PC-9 (cell line): ENCODE data around the gene BTBD16. TPM values are rescaled to one million over a fixed set of nuclear protein-coding genes. Genes with fewer than 3 reads are reported as not detected.

ENCODE experiments used
- BruUV-seq: library from RNA; stranded (reverse); fragments of 400-500 nt; replicated peaks from 2 replicates; lab custom pipeline; 2021; lab: Mats Ljungman, UMichigan
- CTCF ChIA-PET: fragments of 300-600 bp; sonication (Branson Sonifier 250); formaldehyde crosslinking; loops from one replicate; lab custom pipeline; 2022; ENCODE audit warnings: antibody characterized with exemption; lab: Charles Lee
- POLR2A ChIA-PET: fragments of 300-600 bp; sonication (Branson Sonifier 250); formaldehyde crosslinking; loops from one replicate; lab custom pipeline; 2022; ENCODE audit warnings: antibody characterized with exemption; ENCODE audit not compliant: unreplicated experiment; lab: Charles Lee
- DNase-seq, 2 experiments: peaks; one replicate each; pipeline versions ENCODE4 v3.0.0 to v3.0.0-alpha.2; 2015 to 2022; ENCODE audit warnings: mixed read lengths in 1 of 2
- H2AFZ ChIP-seq: fragments of 200-600 bp; sonication (generic); 2 replicates; pipeline ENCODE4 v1.8.1; 2017; ENCODE audit warnings: antibody characterized with exemption
- H3F3A ChIP-seq: fragments of 200-600 bp; sonication (generic); 2 replicates; pipeline ENCODE4 v1.8.1; 2017; ENCODE audit warnings: antibody characterized with exemption, mild to moderate bottlenecking, low read depth; ENCODE audit not compliant: insufficient read depth
- H3K27ac ChIP-seq: fragments of 200-600 bp; sonication (generic); 2 replicates; pipeline ENCODE4 v1.6.1; 2016; ENCODE audit warnings: mixed run types
- H3K27me3 ChIP-seq: fragments of 200-600 bp; sonication (generic); 2 replicates; pipeline ENCODE4 v1.6.1; 2016; ENCODE audit warnings: low read depth, mixed run types; ENCODE audit not compliant: insufficient read depth
- H3K36me3 ChIP-seq: fragments of 200-600 bp; sonication (generic); 2 replicates; pipeline ENCODE4 v1.6.1; 2016; ENCODE audit warnings: low read depth, mixed run types
- H3K4me1 ChIP-seq: fragments of 200-600 bp; sonication (generic); replicated peaks from 2 replicates; pipeline ENCODE4 v1.6.1; 2016; ENCODE audit warnings: mixed run types; ENCODE audit not compliant: insufficient read depth
- H3K4me2 ChIP-seq: fragments of 200-600 bp; sonication (generic); 2 replicates; pipeline ENCODE4 v1.6.1; 2017; ENCODE audit warnings: mixed run types
- H3K4me3 ChIP-seq: fragments of 200-600 bp; sonication (generic); 2 replicates; pipeline ENCODE4 v1.6.1; 2016; ENCODE audit warnings: mixed run types
- H3K79me2 ChIP-seq: fragments of 200-600 bp; sonication (generic); 2 replicates; pipeline ENCODE4 v1.6.1; 2017; ENCODE audit warnings: low read depth, mixed run types
- H3K9me2 ChIP-seq: fragments of 200-600 bp; sonication (generic); 2 replicates; pipeline ENCODE4 v1.8.1; 2017; ENCODE audit warnings: mild to moderate bottlenecking; ENCODE audit not compliant: insufficient read depth
- H3K9me3 ChIP-seq: fragments of 200-600 bp; sonication (generic); 2 replicates; pipeline ENCODE4 v1.8.1; 2016; ENCODE audit warnings: low read depth; ENCODE audit not compliant: insufficient read depth
- H4K20me1 ChIP-seq: fragments of 200-600 bp; sonication (generic); 2 replicates; pipeline ENCODE4 v1.8.1; 2017; ENCODE audit not compliant: insufficient read depth
- EZH2 ChIP-seq: fragments of 200-600 bp; sonication (generic); IDR thresholded peaks from 2 replicates; pipeline ENCODE4 v1.8.0; 2017; ENCODE audit warnings: antibody characterized with exemption, low read depth
- intact Hi-C: fragments of 100-400 bp; cut with micrococcal nuclease; formaldehyde crosslinking; loops from one replicate; pipeline ENCODE4 v1.10.0; 2022; ENCODE audit not compliant: unreplicated experiment
- total RNA-seq: library from RNA; stranded (reverse); gene quantifications from 2 replicates; pipeline ENCODE4 v1.2.3, GENCODE V29; 2021
- TF ChIP-seq, protein P1 (sequence below): fragments of 200-600 bp; sonication (generic); conservative IDR thresholded peaks from 2 replicates; pipeline ENCODE4 v1.6.1; 2017; ENCODE audit warnings: mixed run types, antibody characterized with exemption, mild to moderate bottlenecking, moderate library complexity

BTBD16 gene
- total RNA-seq, 1 experiment from 2014 or later, result 0.37 TPM

DNA sequence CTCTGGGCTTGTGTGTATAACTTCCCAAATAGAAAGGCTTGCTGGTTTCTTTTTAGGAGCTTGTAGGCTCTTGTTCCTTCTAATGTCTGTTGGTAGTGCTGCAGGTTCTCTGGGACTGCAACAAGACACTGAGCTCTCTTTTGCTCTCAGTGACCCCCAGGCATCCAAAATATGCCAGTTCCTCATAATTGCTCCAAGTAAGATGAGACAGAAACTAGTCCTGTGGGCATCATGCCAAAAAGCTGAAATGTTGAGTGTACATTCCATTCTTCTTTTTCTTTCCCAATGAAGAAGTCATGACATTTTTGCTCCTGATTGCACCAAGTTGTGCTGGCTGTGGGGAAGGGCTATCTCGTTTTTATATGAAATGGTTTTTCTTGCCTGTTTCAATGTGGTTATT is 7.1 kb upstream of the BTBD16 start:
- H3K36me3 ChIP-seq, result no peaks in the 10 kb centered on the region
- peaks cover 14% of the 10 kb centered on the region for H3F3A ChIP-seq
- H3K4me3 ChIP-seq, result no peak overlapping the region
- peak overlapping the region; percentile 86 for H3K27ac ChIP-seq
- H3K9me3 ChIP-seq, result peaks cover 3% of the 10 kb centered on the region; the same call in 1 of the 2 replicates
- peak; percentile 58 to 84 for DNase-seq
- no peaks in the 10 kb centered on the region for H3K79me2 ChIP-seq
- intact Hi-C loops, result loop anchor here (10.0 kb wide), 1 partner anchor 119 kb away; no protein-coding TSS in a partner anchor
- H2AFZ ChIP-seq, result no peak overlapping the region
- no peak for TF ChIP-seq EZH2
- TF ChIP-seq, protein P1, sequence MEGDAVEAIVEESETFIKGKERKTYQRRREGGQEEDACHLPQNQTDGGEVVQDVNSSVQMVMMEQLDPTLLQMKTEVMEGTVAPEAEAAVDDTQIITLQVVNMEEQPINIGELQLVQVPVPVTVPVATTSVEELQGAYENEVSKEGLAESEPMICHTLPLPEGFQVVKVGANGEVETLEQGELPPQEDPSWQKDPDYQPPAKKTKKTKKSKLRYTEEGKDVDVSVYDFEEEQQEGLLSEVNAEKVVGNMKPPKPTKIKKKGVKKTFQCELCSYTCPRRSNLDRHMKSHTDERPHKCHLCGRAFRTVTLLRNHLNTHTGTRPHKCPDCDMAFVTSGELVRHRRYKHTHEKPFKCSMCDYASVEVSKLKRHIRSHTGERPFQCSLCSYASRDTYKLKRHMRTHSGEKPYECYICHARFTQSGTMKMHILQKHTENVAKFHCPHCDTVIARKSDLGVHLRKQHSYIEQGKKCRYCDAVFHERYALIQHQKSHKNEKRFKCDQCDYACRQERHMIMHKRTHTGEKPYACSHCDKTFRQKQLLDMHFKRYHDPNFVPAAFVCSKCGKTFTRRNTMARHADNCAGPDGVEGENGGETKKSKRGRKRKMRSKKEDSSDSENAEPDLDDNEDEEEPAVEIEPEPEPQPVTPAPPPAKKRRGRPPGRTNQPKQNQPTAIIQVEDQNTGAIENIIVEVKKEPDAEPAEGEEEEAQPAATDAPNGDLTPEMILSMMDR, result no peak
- no TSS peak for BruUV-seq
- peaks cover 25% of the 10 kb centered on the region for H3K4me1 ChIP-seq
- no peaks in the 10 kb centered on the region for H4K20me1 ChIP-seq
- POLR2A ChIA-PET, result interaction anchor here (0.5 to 0.6 kb wide), 3 partner anchors 40 to 590 kb away, joined by 3 to 5 read pairs (median 3); no protein-coding TSS in a partner anchor
- peak overlapping the region; percentile 45 for H3K4me2 ChIP-seq
- H3K27me3 ChIP-seq, result no peaks in the 10 kb centered on the region
- H3K9me2 ChIP-seq, result no peaks in the 10 kb centered on the region
- CTCF ChIA-PET, result interaction anchor here (1.2 kb wide), 1 partner anchor 30 kb away, joined by 4 read pairs; no protein-coding TSS in a partner anchor

DNA sequence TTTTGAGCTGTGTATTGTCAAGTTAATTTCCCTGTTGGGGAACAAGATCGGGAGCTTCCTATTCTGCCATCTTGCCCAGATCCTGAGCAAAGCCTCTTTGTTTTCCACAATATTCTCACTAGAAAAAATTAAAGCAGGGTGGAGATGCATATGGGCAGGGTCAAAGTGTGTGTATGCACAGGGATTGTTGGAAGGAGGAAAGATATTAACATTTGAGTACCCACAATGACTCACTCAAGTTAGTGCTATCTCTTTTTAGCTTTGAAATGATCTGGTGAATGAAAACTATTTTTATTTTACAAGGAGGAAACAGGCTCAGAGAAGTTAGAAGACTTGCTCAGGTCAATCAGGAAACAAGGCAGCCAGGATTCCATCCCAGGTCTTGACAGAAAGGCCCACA is 6.7 kb upstream of the BTBD16 start:
- DNase-seq, result no peak
- H3K4me2 ChIP-seq, result peak overlapping the region; percentile 45; the same call in 1 of the 2 replicates
- H3K79me2 ChIP-seq, result no peaks in the 10 kb centered on the region
- TF ChIP-seq, protein P1, result no peak
- no peak for TF ChIP-seq EZH2
- H3K27me3 ChIP-seq, result no peaks in the 10 kb centered on the region
- H3K9me3 ChIP-seq, result peaks cover 3% of the 10 kb centered on the region; the same call in 1 of the 2 replicates
- no peaks in the 10 kb centered on the region for H3K36me3 ChIP-seq
- no peak overlapping the region for H3K4me3 ChIP-seq
- intact Hi-C loops, result loop anchor here (10.0 kb wide), 1 partner anchor 120 kb away; no protein-coding TSS in a partner anchor
- no TSS peak for BruUV-seq
- no peaks in the 10 kb centered on the region for H4K20me1 ChIP-seq
- peaks cover 25% of the 10 kb centered on the region for H3K4me1 ChIP-seq
- H3K9me2 ChIP-seq, result no peaks in the 10 kb centered on the region
- H3K27ac ChIP-seq, result peak overlapping the region; percentile 86
- CTCF ChIA-PET, result no interaction called here
- no peak overlapping the region for H2AFZ ChIP-seq
- POLR2A ChIA-PET, result interaction anchor here (0.5 to 0.6 kb wide), 3 partner anchors 30 to 590 kb away, joined by 3 to 5 read pairs (median 3); no protein-coding TSS in a partner anchor
- peaks cover 14% of the 10 kb centered on the region for H3F3A ChIP-seq

DNA sequence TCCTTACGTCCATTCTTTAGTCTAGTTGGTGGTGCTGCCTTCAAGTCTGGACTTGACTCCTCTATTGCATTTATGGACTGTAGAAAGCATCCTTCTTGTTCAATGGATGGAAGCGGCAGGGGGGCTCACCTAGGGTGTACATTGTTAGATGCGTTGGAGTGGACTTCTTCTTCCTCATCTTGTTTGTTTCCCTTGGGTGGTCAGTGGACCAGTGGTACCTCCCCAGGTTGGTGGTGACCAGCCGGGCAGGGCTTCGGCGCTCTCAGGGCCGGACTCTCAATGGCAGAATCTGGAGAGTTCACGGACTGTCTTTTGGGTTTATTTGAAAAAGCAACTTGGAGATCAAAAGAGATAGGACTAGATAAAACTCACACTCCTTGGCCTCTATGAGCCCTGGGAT is 6.2 kb upstream of the BTBD16 start:
- H3K79me2 ChIP-seq, result no peaks in the 10 kb centered on the region
- CTCF ChIA-PET, result no interaction called here
- no peak overlapping the region for H3K4me3 ChIP-seq
- H3K4me1 ChIP-seq, result peaks cover 25% of the 10 kb centered on the region
- H3K4me2 ChIP-seq, result 0 out of 2 replicates have a peak overlapping the region, but pooled peaks have one; percentile 45
- peak overlapping the region; percentile 86 for H3K27ac ChIP-seq
- H3K9me3 ChIP-seq, result peaks cover 3% of the 10 kb centered on the region; the same call in 1 of the 2 replicates
- H3K27me3 ChIP-seq, result no peaks in the 10 kb centered on the region
- TF ChIP-seq, protein P1, result no peak
- TF ChIP-seq EZH2, result no peak
- no peak for DNase-seq
- no peaks in the 10 kb centered on the region for H3K36me3 ChIP-seq
- POLR2A ChIA-PET, result interaction anchor here (0.6 kb wide), 1 partner anchor 29 kb away, joined by 3 read pairs; no protein-coding TSS in a partner anchor
- no TSS peak for BruUV-seq
- intact Hi-C loops, result loop anchor here (10.0 kb wide), 1 partner anchor 120 kb away; no protein-coding TSS in a partner anchor
- peaks cover 14% of the 10 kb centered on the region for H3F3A ChIP-seq
- H2AFZ ChIP-seq, result no peak overlapping the region
- H3K9me2 ChIP-seq, result no peaks in the 10 kb centered on the region
- no peaks in the 10 kb centered on the region for H4K20me1 ChIP-seq
